CD4-positive, alpha-beta T cell treated with Interleukin-15 for 1 hour (primary cell): ENCODE results near the gene TTBK2.
"Not testable (repeated sequence)": the region's sequence is repeated elsewhere in the genome, so short reads cannot be mapped to it uniquely, and the experiment has no call there.

Experiments used
- DNase-seq: peaks from one replicate; pipeline ENCODE4 v3.0.0-alpha.2; 2020

TTBK2 gene

DNA sequence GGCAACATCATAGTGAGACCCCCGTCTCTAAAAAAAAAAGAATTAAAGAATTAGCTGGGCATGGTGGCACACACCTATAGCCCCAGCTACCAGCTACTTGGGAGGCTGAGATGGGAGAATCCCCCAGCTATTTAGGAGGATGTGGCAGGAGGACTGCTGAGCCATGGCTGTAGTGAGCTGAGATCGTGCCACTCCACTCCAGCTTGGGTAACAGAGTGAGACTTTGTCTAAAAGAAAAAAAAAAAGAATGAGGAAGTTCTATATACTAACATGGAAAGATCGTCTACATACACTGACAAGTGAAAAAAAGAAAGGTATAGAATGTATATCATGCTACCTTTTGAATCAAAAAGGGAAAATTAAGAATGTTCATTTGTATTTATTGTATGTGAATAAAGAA, 99.8 kb downstream of the TTBK2 start:
- no peak for DNase-seq

- DNase-seq, result no peak
Measured at GRCh38 chr15:42819786-42820185, 100.8 kb downstream of the TTBK2 start.

GRCh38 chr15:42811433-42811832, 109.1 kb downstream of the TTBK2 start:
- no peak for DNase-seq

DNA sequence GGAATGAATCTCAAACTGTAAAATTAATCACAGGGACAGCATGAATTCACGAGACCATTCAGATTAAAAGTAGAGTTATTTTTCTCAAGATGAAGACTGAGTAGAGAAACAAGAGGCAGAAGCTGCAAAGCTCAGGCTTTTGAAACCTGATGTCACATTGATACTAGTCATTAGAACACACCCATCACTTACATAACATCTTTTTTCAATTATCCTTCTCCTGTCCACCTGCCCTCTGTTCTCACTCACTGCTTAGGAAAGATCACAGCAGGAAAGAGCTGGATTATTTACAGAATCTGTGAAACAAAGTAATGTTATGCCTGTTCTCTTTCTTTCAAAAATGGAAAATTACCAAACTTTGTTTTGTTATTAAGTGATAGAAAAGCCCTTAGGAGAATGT, 111.7 kb downstream of the TTBK2 start:
- no peak for DNase-seq

GRCh38 chr15:42805266-42805665, 115.3 kb downstream of the TTBK2 start:
- DNase-seq, result no peak

DNA sequence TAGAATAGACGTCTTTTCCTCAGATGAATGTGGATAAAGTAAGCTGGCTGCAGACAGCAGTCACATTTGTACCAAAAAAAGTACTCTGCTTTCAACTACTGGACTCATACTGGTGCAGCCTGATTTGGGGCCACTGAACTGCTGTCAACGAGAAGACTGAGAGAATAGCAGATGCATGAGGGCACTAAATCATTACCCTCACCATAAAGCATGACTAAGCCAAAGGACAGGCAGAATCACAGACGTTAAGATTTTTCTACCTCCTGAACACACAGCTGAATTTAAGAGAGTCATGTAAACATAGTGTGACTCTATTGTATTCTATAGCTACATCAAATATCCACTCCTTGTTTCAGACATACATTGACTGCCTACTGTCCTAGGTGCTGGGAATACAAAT, 115.8 kb downstream of the TTBK2 start:
- DNase-seq, result no peak

DNA sequence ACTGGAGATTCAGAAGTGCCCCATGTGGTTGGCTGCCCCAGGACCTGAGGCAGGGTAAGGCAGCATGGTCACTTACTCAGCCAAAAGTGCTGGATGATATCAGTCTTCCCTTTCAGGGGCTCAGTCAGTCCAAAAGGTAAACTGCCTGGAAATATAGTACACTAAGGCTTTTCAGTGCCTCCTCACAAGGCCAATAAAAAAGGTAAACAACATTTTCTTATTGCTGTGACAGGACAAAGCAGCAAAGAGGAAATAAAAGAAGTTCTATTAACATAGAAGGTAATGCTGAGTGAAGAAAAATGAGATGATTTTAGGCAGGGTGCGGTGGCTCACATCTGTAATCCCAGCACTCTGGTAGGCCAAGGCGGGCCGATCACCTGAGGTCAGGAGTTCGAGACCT, 117.1 kb downstream of the TTBK2 start:
- no peak for DNase-seq

DNA sequence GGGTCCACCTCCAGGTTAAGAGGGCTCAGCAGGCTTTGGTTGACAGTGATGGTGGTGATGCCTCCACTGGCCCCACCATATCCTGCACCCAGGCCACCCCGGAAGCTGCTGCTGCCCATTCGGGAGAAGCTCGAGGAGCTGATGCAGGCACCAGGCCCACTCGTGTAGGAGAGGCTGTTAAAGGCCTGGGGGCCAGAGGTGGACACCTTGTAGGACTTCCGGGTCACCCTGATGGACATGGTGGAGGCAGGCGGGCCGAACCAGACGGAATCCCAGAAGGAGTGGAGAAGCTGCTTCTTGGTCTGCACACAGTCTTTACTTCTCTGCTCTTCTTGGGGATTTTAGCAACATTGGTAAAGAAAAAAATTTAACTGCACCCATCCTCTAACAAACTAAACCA, 118.4 kb downstream of the TTBK2 start:
- DNase-seq, result no peak

DNA sequence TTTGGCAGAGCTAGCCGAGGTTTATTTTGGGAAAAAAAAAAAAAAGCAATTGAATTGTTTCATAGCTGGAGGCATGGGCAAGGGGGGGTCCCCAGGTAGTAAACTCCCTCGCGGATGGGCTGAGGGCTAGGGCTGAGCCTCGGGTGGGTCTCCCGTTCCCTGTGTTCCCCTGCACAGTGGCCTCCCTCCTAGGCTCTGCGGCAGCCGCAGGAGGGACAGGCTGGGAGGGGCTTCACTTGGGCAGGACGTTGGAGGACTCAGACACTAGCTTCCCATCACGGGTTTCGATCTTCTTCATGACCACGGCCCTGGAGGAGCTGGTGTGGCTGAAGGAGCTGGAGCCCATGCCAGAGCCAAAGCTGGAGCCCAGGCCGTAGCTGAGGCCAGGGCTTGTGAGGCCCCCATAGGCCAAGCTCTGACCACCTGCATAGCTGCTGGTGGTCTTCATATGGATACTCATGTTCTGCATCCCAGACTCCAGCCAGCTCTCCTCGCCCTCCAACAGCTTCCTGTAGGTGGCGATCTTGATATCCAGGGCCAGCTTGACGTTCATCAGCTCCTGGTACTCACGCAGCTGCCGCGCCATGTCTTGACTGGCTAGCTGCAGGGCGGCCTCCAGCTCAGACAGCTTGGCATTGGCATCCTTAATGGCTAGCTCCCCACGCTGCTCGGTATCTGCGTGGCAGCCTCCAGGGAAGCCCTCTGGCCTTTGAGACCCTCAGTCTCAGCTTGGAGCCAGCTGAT, 119.7 kb downstream of the TTBK2 start:
- no peak for DNase-seq

- no peak for DNase-seq
Measured at GRCh38 chr15:42798802-42799201, 121.8 kb downstream of the TTBK2 start.

- no peak for DNase-seq
Measured at GRCh38 chr15:42796955-42797782, 123.4 kb downstream of the TTBK2 start.

DNA sequence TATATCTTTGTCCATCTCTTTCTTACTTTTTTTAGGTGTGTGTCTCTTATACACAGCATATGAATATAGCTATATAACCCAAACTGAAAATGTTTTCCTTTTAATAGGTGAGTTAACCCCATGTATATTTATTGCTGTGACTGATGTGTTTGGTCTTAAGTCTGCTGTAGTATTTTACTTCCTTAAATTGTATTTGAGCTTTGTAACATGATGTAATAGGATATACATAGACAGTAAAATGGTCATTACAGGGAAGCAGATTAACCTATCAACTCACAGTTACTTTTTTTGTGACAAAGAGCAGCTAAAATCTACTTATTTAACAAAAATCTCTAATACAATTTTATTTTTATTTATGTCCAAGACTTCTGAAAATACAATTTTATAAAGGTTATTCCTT, 131.9 kb downstream of the TTBK2 start:
- DNase-seq, result no peak

- DNase-seq, result no peak
Measured at GRCh38 chr15:42786978-42787377, 133.6 kb downstream of the TTBK2 start.

DNA sequence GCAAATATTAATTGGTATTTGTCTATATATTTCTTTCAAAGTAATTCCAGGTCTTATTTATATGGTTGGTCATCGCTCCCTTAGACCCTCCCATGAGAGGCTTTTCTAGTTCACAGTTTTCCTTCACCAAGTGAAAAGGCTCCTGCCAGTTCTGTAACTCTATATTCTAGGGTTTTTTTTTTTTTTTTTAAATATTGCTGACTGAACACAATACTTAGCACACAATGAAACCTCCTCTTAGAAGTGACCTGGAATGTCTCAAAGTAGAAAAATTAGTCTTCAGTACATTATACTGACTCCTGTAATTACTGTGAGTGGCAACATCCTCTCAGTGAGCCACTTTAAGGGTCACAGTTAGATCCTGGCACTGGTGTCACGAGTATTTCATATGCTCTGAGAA, 135.0 kb downstream of the TTBK2 start:
- DNase-seq, result no peak

- no peak for DNase-seq
Measured at GRCh38 chr15:42784705-42785104, 135.9 kb downstream of the TTBK2 start.

- no peak for DNase-seq
Measured at GRCh38 chr15:42782716-42783115, 137.9 kb downstream of the TTBK2 start.

- no peak for DNase-seq
Measured at GRCh38 chr15:42775416-42775815, 145.2 kb downstream of the TTBK2 start.

GRCh38 chr15:42772901-42773300, 147.7 kb downstream of the TTBK2 start:
- DNase-seq, result no peak

DNA sequence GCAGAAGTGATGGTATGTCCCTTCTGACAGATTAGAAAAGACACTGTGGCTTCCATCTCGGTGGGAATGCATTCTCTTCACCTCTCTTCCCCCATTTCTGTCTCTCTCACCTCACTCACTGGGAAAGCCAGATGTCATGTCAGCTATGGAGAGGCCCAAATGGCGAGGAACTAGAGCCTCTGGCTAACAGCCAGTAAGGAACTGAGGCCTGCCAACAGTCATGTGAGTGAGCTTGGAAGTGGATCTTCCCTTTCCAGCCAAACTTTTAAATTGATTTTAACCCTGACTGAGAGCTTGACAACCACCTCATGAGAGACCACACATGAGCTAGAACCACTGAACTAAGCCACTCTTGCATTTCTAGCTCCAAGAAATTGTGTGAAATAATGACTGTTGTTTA, 148.4 kb downstream of the TTBK2 start:
- DNase-seq, result no peak

DNA sequence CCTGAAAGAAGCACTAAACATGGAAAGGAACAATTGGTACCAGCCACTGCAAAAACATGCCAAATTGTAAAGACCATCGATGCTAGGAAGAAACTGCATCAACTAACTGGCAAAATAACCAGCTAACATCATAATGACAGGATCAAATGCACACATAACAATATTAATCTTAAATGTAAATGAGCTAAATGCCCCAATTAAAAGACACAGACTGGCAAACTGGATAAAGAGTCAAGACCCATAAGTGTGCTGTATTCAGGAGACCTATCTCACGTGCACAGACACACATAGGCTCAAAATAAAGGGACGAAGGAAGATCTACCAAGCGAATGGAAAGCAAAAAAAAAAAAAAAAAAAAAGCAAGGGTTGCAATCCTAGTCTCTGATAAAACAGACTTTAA, 154.5 kb downstream of the TTBK2 start:
- not testable (repeated sequence) for DNase-seq

GRCh38 chr15:42764154-42764731, 156.3 kb downstream of the TTBK2 start:
- not testable (repeated sequence) for DNase-seq

DNA sequence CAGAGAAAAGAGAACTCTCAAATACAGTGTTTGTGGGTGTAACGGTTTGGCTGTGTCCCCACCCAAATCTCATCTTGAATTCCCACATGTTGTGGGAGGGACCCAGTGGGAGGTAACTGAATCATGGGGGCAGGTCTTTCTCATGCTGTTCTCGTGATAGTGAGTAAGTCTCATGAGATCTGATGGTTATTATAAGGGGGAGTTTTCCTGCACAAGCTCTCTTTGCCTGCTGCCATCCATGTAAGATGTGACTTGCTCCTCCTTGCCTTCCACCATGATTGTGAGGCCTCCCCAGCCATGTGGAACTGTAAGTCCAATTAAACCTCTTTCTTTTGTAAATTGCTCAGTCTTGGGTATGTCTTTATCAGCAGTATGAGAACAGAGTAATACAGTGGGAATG, 158.8 kb downstream of the TTBK2 start:
- DNase-seq, result not testable (repeated sequence)

- no peak for DNase-seq
Measured at GRCh38 chr15:42760759-42761158, 159.8 kb downstream of the TTBK2 start.

DNA sequence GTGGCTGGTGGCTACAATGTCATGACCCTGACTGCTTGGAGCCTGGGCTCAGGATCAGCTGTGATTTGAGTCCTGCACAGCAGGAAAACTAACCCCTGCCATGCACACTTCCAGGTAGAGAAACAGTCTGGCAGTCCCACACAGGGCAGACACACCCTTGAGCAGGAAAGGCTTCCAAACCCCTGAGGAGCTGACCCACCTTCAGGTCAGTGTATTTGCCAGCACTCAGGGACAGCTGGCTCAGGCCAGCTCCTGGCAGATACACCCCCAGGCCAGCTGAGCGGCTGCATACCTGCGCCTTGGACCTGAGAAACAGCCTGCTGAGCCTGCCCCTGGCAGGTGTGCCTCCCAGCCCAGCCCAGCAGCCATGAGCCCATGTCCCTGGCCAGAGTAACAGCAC, 161.5 kb downstream of the TTBK2 start:
- no peak for DNase-seq
